Calu3 (cell line): Measurements from ENCODE around the gene ZNF692. TPM values are rescaled to one million over a fixed set of nuclear protein-coding genes. Genes with fewer than 3 reads are reported as not detected.
A peak's percentile ranks its signal among the peaks of the same experiment; 100 is the strongest.

Source experiments
- BruUV-seq: library from RNA; stranded (reverse); fragments of 400-500 nt; replicated peaks from 2 replicates; lab custom pipeline; 2021; lab: Mats Ljungman, UMichigan
- CTCF ChIA-PET: fragments of 300-600 bp; sonication (Branson Sonifier 250); formaldehyde crosslinking; loops from one replicate; lab custom pipeline; 2022; ENCODE audit warnings: antibody characterized with exemption; lab: Charles Lee
- DNase-seq: peaks from one replicate; pipeline ENCODE4 v3.0.0; 2022
- H3K27ac Mint-ChIP-seq: one replicate; pipeline ENCODE4 v1.8.0; 2022; ENCODE audit warnings: mixed read lengths; ENCODE audit not compliant: unreplicated experiment
- H3K27me3 Mint-ChIP-seq: one replicate; pipeline ENCODE4 v1.8.0; 2022; ENCODE audit warnings: mixed read lengths; ENCODE audit not compliant: unreplicated experiment
- H3K36me3 Mint-ChIP-seq: one replicate; pipeline ENCODE4 v1.8.0; 2022; ENCODE audit warnings: mild to moderate bottlenecking, moderate library complexity, mixed read lengths; ENCODE audit not compliant: insufficient read depth, unreplicated experiment
- H3K4me1 Mint-ChIP-seq: one replicate; pipeline ENCODE4 v1.8.0; 2022; ENCODE audit warnings: mild to moderate bottlenecking, low read depth, mixed read lengths; ENCODE audit not compliant: unreplicated experiment
- H3K4me3 Mint-ChIP-seq: one replicate; pipeline ENCODE4 v1.8.0; 2022; ENCODE audit warnings: mild to moderate bottlenecking, low read depth, moderate library complexity, mixed read lengths; ENCODE audit not compliant: unreplicated experiment
- H3K9me3 Mint-ChIP-seq: one replicate; pipeline ENCODE4 v1.8.0; 2022; ENCODE audit warnings: low read depth, mixed read lengths; ENCODE audit not compliant: unreplicated experiment
- CTCF ChIP-seq: fragments of 200-600 bp; IDR thresholded peaks from one replicate; pipeline ENCODE4 v1.8.0; 2022; ENCODE audit warnings: antibody characterized with exemption; ENCODE audit not compliant: unreplicated experiment
- intact Hi-C: fragments of 100-400 bp; cut with micrococcal nuclease; formaldehyde crosslinking; loops from one replicate; pipeline ENCODE4 v1.10.0; 2022; ENCODE audit not compliant: unreplicated experiment
- total RNA-seq: library from RNA; stranded (reverse); gene quantifications from 2 replicates; pipeline ENCODE4 v1.2.3, GENCODE V29; 2022

Gene ZNF692
- total RNA-seq, 1 experiment from 2014 or later, result 61.4 TPM

- no peak for TF ChIP-seq CTCF
- no TSS peak for BruUV-seq
- no peak overlapping the region for H3K4me3 Mint-ChIP-seq
- H3K27me3 Mint-ChIP-seq, result no peaks in the 10 kb centered on the region
- intact Hi-C loops, result no loop called here
- DNase-seq, result no peak
- H3K4me1 Mint-ChIP-seq, result no peaks in the 10 kb centered on the region
- H3K36me3 Mint-ChIP-seq, result peaks cover 48% of the 10 kb centered on the region
- no peak overlapping the region for H3K27ac Mint-ChIP-seq
- peaks cover 3% of the 10 kb centered on the region for H3K9me3 Mint-ChIP-seq
- CTCF ChIA-PET, result no interaction called here
Measured at GRCh38 chr1:248815407-248816034, 43.4 kb downstream of the ZNF692 start.

GRCh38 chr1:248814351-248814750 lies 44.5 kb downstream of the ZNF692 start:
- Mint-ChIP-seq H3K27ac (no peak overlapping the region), H3K36me3 (peaks cover 53% of the 10 kb centered on the region), H3K9me3 (peaks cover 3% of the 10 kb centered on the region), H3K4me3 (no peak overlapping the region), H3K27me3 (no peaks in the 10 kb centered on the region), H3K4me1 (no peaks in the 10 kb centered on the region)
- no peak for TF ChIP-seq CTCF
- no peak for DNase-seq
- no TSS peak for BruUV-seq
- CTCF ChIA-PET, result no interaction called here
- intact Hi-C loops, result no loop called here

GRCh38 chr1:248813546-248813945 lies 45.3 kb downstream of the ZNF692 start:
- Mint-ChIP-seq H3K4me3 (no peak overlapping the region), H3K27me3 (no peaks in the 10 kb centered on the region), H3K4me1 (no peaks in the 10 kb centered on the region), H3K27ac (no peak overlapping the region), H3K9me3 (peaks cover 3% of the 10 kb centered on the region), H3K36me3 (peaks cover 53% of the 10 kb centered on the region)
- TF ChIP-seq CTCF, result no peak
- no TSS peak for BruUV-seq
- intact Hi-C loops, result no loop called here
- CTCF ChIA-PET, result no interaction called here
- no peak for DNase-seq

- Mint-ChIP-seq H3K4me1 (no peaks in the 10 kb centered on the region), H3K36me3 (peaks cover 47% of the 10 kb centered on the region), H3K9me3 (peaks cover 3% of the 10 kb centered on the region), H3K27ac (peak overlapping the region; percentile 43), H3K27me3 (no peaks in the 10 kb centered on the region), H3K4me3 (no peak overlapping the region)
- no peak for DNase-seq
- CTCF ChIA-PET, result no interaction called here
- intact Hi-C loops, result no loop called here
- TF ChIP-seq CTCF, result no peak
- no TSS peak for BruUV-seq
Measured at GRCh38 chr1:248812736-248813425, 46.0 kb downstream of the ZNF692 start.
